ENCODE results near the gene FKBP5.
A peak's percentile ranks its signal among the peaks of the same experiment; 100 is the strongest.

Gene FKBP5

GRCh38 chr6:35587167-35587566 lies 101.5 kb downstream of the FKBP5 start:
- DNase-seq (ENCODE audit: low read depth in 2 of 2), result no peak
- H3K4me3 ChIP-seq (replicated peaks in 1 of 2; ENCODE audit: low read depth in 2 of 2, low read length in 2 of 2), result no peak overlapping the region
- TF ChIP-seq CTCF (IDR thresholded peaks at IDR 0.05; ENCODE audit: low read depth, low read length), result no peak

DNA sequence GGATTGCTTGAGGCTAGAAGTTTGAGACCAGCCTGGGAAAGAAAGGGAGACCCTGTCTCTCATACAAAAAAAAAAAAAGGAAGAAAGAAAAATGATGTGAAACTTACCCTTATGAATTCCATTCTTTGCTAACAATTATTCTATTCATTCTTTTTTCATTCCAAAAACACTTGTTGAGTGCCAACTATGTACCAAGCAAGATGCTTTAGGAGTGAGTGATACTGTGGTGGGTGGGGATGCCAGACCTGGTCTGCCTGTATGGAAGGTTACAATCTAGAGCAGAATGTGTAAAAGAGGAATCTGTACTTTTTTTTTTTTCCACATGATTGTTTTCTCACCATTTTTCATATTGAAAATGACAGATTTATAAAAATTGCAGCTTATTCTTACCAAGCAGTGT lies 102.2 kb downstream of the FKBP5 start:
- DNase-seq (ENCODE audit: low read depth in 2 of 2), result peak; percentile 54 to 59
- TF ChIP-seq CTCF (IDR thresholded peaks at IDR 0.05; ENCODE audit: low read depth, low read length), result no peak
- no peak overlapping the region for H3K4me3 ChIP-seq (replicated peaks in 1 of 2; ENCODE audit: low read depth in 2 of 2, low read length in 2 of 2)

GRCh38 chr6:35585658-35586057 lies 103.1 kb downstream of the FKBP5 start:
- TF ChIP-seq CTCF (IDR thresholded peaks at IDR 0.05; ENCODE audit: low read depth, low read length), result no peak
- no peak for DNase-seq (ENCODE audit: low read depth in 2 of 2)
- H3K4me3 ChIP-seq (replicated peaks in 1 of 2; ENCODE audit: low read depth in 2 of 2, low read length in 2 of 2), result no peak overlapping the region

GRCh38 chr6:35583893-35584688 lies 104.6 kb downstream of the FKBP5 start:
- peak; percentile 79 for TF ChIP-seq CTCF (IDR thresholded peaks at IDR 0.05; ENCODE audit: low read depth, low read length)
- no peak overlapping the region for H3K4me3 ChIP-seq (replicated peaks in 1 of 2; ENCODE audit: low read depth in 2 of 2, low read length in 2 of 2)
- peak; percentile 82 to 86 for DNase-seq (ENCODE audit: low read depth in 2 of 2)

DNA sequence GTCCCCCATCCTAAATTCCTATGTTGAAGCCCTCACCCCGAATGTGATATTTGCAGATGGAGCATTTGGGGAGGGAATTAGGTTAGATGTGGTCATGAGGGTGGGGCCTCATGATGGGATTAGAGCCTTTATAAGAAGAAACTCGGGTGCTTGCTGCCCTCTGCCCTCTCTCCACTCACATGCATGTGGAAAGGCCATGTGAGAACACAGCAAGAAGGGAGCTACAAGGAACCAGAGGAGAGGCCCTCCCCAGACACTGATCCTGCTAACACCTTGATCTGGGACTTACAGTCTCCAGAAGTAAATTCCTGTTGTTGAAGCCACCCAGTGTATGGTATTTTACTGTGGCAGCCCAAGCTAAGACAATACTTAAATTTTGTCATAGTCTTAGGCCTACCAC lies 106.4 kb downstream of the FKBP5 start:
- DNase-seq (ENCODE audit: low read depth in 2 of 2), result no peak
- TF ChIP-seq CTCF (IDR thresholded peaks at IDR 0.05; ENCODE audit: low read depth, low read length), result no peak
- no peak overlapping the region for H3K4me3 ChIP-seq (replicated peaks in 1 of 2; ENCODE audit: low read depth in 2 of 2, low read length in 2 of 2)

- DNase-seq (ENCODE audit: low read depth in 2 of 2), result no peak
- H3K4me3 ChIP-seq (replicated peaks in 1 of 2; ENCODE audit: low read depth in 2 of 2, low read length in 2 of 2), result no peak overlapping the region
- TF ChIP-seq CTCF (IDR thresholded peaks at IDR 0.05; ENCODE audit: low read depth, low read length), result no peak
Measured at GRCh38 chr6:35581633-35582032, 107.1 kb downstream of the FKBP5 start.

DNA sequence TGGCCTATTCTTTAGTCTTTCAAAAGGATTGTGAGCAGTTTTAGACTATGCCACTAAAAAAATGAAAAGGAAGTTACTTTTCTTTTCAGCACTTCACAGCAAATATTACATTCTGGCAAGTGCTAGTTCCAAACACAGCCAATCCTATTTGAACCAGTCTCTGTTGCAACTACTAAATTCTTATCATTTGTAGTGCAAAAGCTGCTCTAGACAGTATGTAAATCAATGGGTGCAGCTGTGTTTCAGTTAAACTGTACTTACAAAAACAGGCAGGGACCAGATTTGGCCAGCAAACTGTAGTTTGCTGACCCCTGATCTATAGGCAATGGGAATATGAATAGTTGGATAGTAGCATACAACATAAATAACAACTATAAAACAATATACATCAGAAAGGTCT lies 107.9 kb downstream of the FKBP5 start:
- TF ChIP-seq CTCF (IDR thresholded peaks at IDR 0.05; ENCODE audit: low read depth, low read length), result no peak
- no peak overlapping the region for H3K4me3 ChIP-seq (replicated peaks in 1 of 2; ENCODE audit: low read depth in 2 of 2, low read length in 2 of 2)
- DNase-seq (ENCODE audit: low read depth in 2 of 2), result no peak
